ENCODE data around the gene PRRT3.

GRCh38 chr3:9901967-9902366 lies 50.2 kb downstream of the PRRT3 start:
- TF ChIP-seq TAF1 (IDR thresholded peaks at IDR 0.05; ENCODE audit: low read depth, low read length) (no peak), POLR2A (IDR thresholded peaks at IDR 0.05; ENCODE audit: control extremely low read depth in 1 of 2, low read depth in 2 of 2, low read length in 2 of 2) (no peak), YY1 (IDR thresholded peaks at IDR 0.05; ENCODE audit: low read depth, low read length) (no peak), EZH2 (IDR thresholded peaks at IDR 0.05; ENCODE audit: low read depth, low read length, severe bottlenecking) (no peak), SRF (IDR thresholded peaks at IDR 0.05; ENCODE audit: low read depth, low read length) (no peak)

Measured in H1 (cell line).